NCI-H69 (cell line): ENCODE measurements around the gene ATXN3L.

Experiments used
- DNase-seq: peaks from one replicate; lab custom pipeline; 2025; lab: John Stamatoyannopoulos, UW

Gene ATXN3L

DNA sequence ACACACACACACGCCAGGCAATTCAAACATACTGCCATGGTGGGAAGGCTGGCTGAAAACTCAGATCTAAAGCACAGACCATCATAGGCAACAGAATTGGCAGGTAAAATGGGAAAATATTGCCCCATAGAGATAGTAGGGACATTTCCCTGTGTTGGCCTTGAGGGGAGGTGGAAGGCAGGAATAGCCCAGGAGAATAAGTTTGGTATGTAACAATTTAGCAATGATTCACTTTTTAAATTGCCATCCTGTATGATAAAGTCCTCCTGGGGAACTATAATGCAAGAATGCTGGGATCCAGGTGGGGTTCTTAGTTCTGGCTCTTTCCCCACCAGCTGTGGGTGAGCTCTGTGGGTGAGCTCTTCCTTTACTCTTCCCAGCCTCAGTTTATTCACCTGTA is 51.0 kb downstream of the ATXN3L start:
- no peak for DNase-seq
